ENCODE measurements around the gene NHSL1.

DNA sequence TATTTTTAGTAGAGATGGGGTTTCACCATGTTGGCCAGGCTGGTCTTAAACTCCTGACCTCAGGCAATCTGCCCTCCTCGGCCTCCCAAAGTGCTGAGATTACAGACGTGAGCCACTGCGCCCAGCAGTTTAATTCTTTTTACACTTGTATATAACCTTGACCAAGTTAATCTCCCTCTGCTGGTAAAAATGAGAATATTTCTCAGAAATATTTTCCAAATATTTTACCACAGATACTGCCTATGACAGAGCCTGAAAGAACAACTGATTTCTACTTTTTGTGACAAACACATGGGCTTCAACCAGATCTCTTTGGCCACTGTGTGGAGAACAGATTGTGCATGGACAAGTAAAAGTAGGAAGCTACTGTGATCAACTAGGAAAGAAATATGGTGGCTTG is 21.2 kb upstream of the NHSL1 start:
- TF ChIP-seq, protein P1, sequence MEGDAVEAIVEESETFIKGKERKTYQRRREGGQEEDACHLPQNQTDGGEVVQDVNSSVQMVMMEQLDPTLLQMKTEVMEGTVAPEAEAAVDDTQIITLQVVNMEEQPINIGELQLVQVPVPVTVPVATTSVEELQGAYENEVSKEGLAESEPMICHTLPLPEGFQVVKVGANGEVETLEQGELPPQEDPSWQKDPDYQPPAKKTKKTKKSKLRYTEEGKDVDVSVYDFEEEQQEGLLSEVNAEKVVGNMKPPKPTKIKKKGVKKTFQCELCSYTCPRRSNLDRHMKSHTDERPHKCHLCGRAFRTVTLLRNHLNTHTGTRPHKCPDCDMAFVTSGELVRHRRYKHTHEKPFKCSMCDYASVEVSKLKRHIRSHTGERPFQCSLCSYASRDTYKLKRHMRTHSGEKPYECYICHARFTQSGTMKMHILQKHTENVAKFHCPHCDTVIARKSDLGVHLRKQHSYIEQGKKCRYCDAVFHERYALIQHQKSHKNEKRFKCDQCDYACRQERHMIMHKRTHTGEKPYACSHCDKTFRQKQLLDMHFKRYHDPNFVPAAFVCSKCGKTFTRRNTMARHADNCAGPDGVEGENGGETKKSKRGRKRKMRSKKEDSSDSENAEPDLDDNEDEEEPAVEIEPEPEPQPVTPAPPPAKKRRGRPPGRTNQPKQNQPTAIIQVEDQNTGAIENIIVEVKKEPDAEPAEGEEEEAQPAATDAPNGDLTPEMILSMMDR (IDR thresholded peaks at IDR 0.05; ENCODE audit: low read depth, low read length): 0 out of 2 replicates have a peak, but pooled peaks have one; percentile 25
- no peak for TF ChIP-seq EZH2phosphoT487 (IDR thresholded peaks at IDR 0.05; ENCODE audit: low read depth)

Data from OCI-LY3 (cell line).